Effector memory CD8-positive, alpha-beta T cell (primary cell): ENCODE results near the gene DOK3.
A peak's percentile ranks its signal among the peaks of the same experiment; 100 is the strongest.

Experiments
- ATAC-seq: fragments of 150-1000 bp; cut with Tn5 transposase; replicated peaks from 2 replicates; pipeline ENCODE4 v1.10.0; 2021; ENCODE audit warnings: mild to moderate bottlenecking, moderate library complexity
- DNase-seq, 3 experiments: peaks; one replicate each; pipeline ENCODE4 v3.0.0; 2021
- H3K27ac Mint-ChIP-seq, 2 donors: one replicate each; pipeline ENCODE4 v1.8.0; 2022; ENCODE audit warnings: mild to moderate bottlenecking in 2 of 2, mixed read lengths in 2 of 2, moderate library complexity in 2 of 2
- H3K27me3 Mint-ChIP-seq, 2 donors: one replicate each; pipeline ENCODE4 v1.8.0; 2022; ENCODE audit warnings: mixed read lengths in 2 of 2
- H3K36me3 Mint-ChIP-seq: one replicate; pipeline ENCODE4 v1.8.0; 2022; ENCODE audit warnings: mild to moderate bottlenecking, moderate library complexity, mixed read lengths; ENCODE audit not compliant: insufficient read depth
- H3K4me1 Mint-ChIP-seq, 2 donors: one replicate each; pipeline ENCODE4 v1.8.0; 2022; ENCODE audit warnings: low read depth in 2 of 2, mixed read lengths in 2 of 2
- H3K4me3 Mint-ChIP-seq, 2 donors: one replicate each; pipeline ENCODE4 v1.8.0; 2022; ENCODE audit warnings: mild to moderate bottlenecking in 2 of 2, mixed read lengths in 2 of 2, moderate library complexity in 2 of 2
- H3K9me3 Mint-ChIP-seq, 2 donors: one replicate each; pipeline ENCODE4 v1.8.0; 2022; ENCODE audit warnings: mixed read lengths in 2 of 2

The DOK3 gene

GRCh38 chr5:177474002-177474476 is 35.6 kb downstream of the DOK3 start:
- H3K36me3 Mint-ChIP-seq: peaks cover 10% of the 10 kb centered on the region
- H3K27me3 Mint-ChIP-seq: peaks cover 0 to 10% of the 10 kb centered on the region in 2 donors
- no peak for ATAC-seq
- peak overlapping the region; percentile 78 to 84 for H3K4me3 Mint-ChIP-seq
- H3K9me3 Mint-ChIP-seq: no peaks in the 10 kb centered on the region
- H3K4me1 Mint-ChIP-seq: peaks cover 43% of the 10 kb centered on the region in 2 donors
- DNase-seq: no peak
- H3K27ac Mint-ChIP-seq: peak overlapping the region; percentile 74 to 75

- peak within 1 kb of the TSS; percentile 78 to 84 for H3K4me3 Mint-ChIP-seq
- ATAC-seq: peak; percentile 22
- H3K4me1 Mint-ChIP-seq: peaks cover 42 to 46% of the 10 kb centered on the region in 2 donors
- DNase-seq: no peak
- H3K9me3 Mint-ChIP-seq: no peaks in the 10 kb centered on the region
- peak within 1 kb of the TSS; percentile 75 to 79 for H3K27ac Mint-ChIP-seq
- H3K36me3 Mint-ChIP-seq: peaks cover 13% of the 10 kb centered on the region
- H3K27me3 Mint-ChIP-seq: peaks cover 0 to 10% of the 10 kb centered on the region in 2 donors
Observed at GRCh38 chr5:177473443-177474001, 36.1 kb downstream of the DOK3 start, which contains the start of gene DBN1. Gene DBN1, minus strand, starts transcription at chr5:177473634. Its CDS starts 113 bp downstream, at chr5:177473521.

GRCh38 chr5:177472460-177473442 is 36.9 kb downstream of the DOK3 start:
- no peaks in the 10 kb centered on the region for H3K9me3 Mint-ChIP-seq
- H3K4me3 Mint-ChIP-seq: peak overlapping the region; percentile 65 to 73
- DNase-seq: peak; percentile 57 to 67 (median 67)
- peaks cover 43 to 51% of the 10 kb centered on the region in 2 donors for H3K4me1 Mint-ChIP-seq
- peak overlapping the region; percentile 17 to 79 for H3K27ac Mint-ChIP-seq
- peaks cover 15% of the 10 kb centered on the region for H3K36me3 Mint-ChIP-seq
- H3K27me3 Mint-ChIP-seq: peaks cover 0 to 10% of the 10 kb centered on the region in 2 donors
- peak; percentile 69 for ATAC-seq

- peak overlapping the region; percentile 17 to 79 for H3K27ac Mint-ChIP-seq
- peak; percentile 46 to 49 (median 47) for DNase-seq
- H3K4me1 Mint-ChIP-seq: peaks cover 43 to 51% of the 10 kb centered on the region in 2 donors
Observed at GRCh38 chr5:177471610-177472356, 37.8 kb downstream of the DOK3 start.

GRCh38 chr5:177470759-177471536 is 38.7 kb downstream of the DOK3 start:
- ATAC-seq: no peak
- no peak for DNase-seq
- Mint-ChIP-seq H3K36me3 (peaks cover 29% of the 10 kb centered on the region), H3K9me3 (no peaks in the 10 kb centered on the region), H3K27me3 (peaks cover 0 to 10% of the 10 kb centered on the region in 2 donors), H3K4me3 (peak overlapping the region; percentile 65 to 73), H3K4me1 (peaks cover 39 to 47% of the 10 kb centered on the region in 2 donors), H3K27ac (peak overlapping the region in 1 of 2 donors; percentile 84)

More at GRCh38 chr5:177471610-177472356, 37.8 kb downstream of the DOK3 start:
- H3K9me3 Mint-ChIP-seq: no peaks in the 10 kb centered on the region
- ATAC-seq: peak; percentile 70
- H3K36me3 Mint-ChIP-seq: peaks cover 22% of the 10 kb centered on the region
- peak overlapping the region; percentile 65 to 73 for H3K4me3 Mint-ChIP-seq
- H3K27me3 Mint-ChIP-seq: peaks cover 0 to 10% of the 10 kb centered on the region in 2 donors

GRCh38 chr5:177469750-177470525 is 39.7 kb downstream of the DOK3 start:
- H3K4me1 Mint-ChIP-seq: peaks cover 34 to 38% of the 10 kb centered on the region in 2 donors
- peak overlapping the region in 1 of 2 donors; percentile 84 for H3K27ac Mint-ChIP-seq
- peaks cover 33% of the 10 kb centered on the region for H3K36me3 Mint-ChIP-seq
- DNase-seq: no peak
- peak overlapping the region in 1 of 2 donors; percentile 18 for H3K4me3 Mint-ChIP-seq
- H3K9me3 Mint-ChIP-seq: no peaks in the 10 kb centered on the region
- H3K27me3 Mint-ChIP-seq: peaks cover 0 to 10% of the 10 kb centered on the region in 2 donors
- no peak for ATAC-seq

GRCh38 chr5:177468685-177469628 is 40.7 kb downstream of the DOK3 start:
- peaks cover 25% of the 10 kb centered on the region for H3K36me3 Mint-ChIP-seq

GRCh38 chr5:177468329-177468684 is 41.3 kb downstream of the DOK3 start:
- no peaks in the 10 kb centered on the region for H3K9me3 Mint-ChIP-seq
- peaks cover 25% of the 10 kb centered on the region for H3K36me3 Mint-ChIP-seq
- ATAC-seq (no peak), DNase-seq (no peak)
- no peaks in the 10 kb centered on the region for H3K27me3 Mint-ChIP-seq
- peaks cover 23 to 28% of the 10 kb centered on the region in 2 donors for H3K4me1 Mint-ChIP-seq
- H3K4me3 Mint-ChIP-seq: peak overlapping the region; percentile 20 to 33
- peak overlapping the region; percentile 84 to 87 for H3K27ac Mint-ChIP-seq

More at GRCh38 chr5:177468685-177469628, 40.7 kb downstream of the DOK3 start:
- Mint-ChIP-seq H3K27ac (peak overlapping the region; percentile 84 to 87), H3K4me3 (peak overlapping the region; percentile 20 to 33), H3K9me3 (no peaks in the 10 kb centered on the region), H3K27me3 (peaks cover 0 to 3% of the 10 kb centered on the region in 2 donors), H3K4me1 (peaks cover 25 to 29% of the 10 kb centered on the region in 2 donors)
- DNase-seq (no peak), ATAC-seq (no peak)

- DNase-seq (no peak), ATAC-seq (no peak)
- no peak overlapping the region for H3K4me3 Mint-ChIP-seq
- no peaks in the 10 kb centered on the region for H3K27me3 Mint-ChIP-seq
- no peaks in the 10 kb centered on the region for H3K9me3 Mint-ChIP-seq
- peaks cover 23 to 28% of the 10 kb centered on the region in 2 donors for H3K4me1 Mint-ChIP-seq
- H3K36me3 Mint-ChIP-seq: peaks cover 25% of the 10 kb centered on the region
- H3K27ac Mint-ChIP-seq: peak overlapping the region in 1 of 2 donors; percentile 59
Observed at GRCh38 chr5:177467436-177467835, 42.2 kb downstream of the DOK3 start.

GRCh38 chr5:177466861-177467260 is 42.8 kb downstream of the DOK3 start:
- ATAC-seq (no peak), DNase-seq (no peak)
- Mint-ChIP-seq H3K36me3 (peaks cover 25% of the 10 kb centered on the region), H3K4me3 (no peak overlapping the region), H3K27me3 (no peaks in the 10 kb centered on the region), H3K9me3 (no peaks in the 10 kb centered on the region), H3K4me1 (peaks cover 23 to 28% of the 10 kb centered on the region in 2 donors), H3K27ac (peak overlapping the region in 1 of 2 donors; percentile 59)

GRCh38 chr5:177465044-177465443 is 44.6 kb downstream of the DOK3 start:
- Mint-ChIP-seq H3K9me3 (no peaks in the 10 kb centered on the region), H3K4me1 (peaks cover 11 to 21% of the 10 kb centered on the region in 2 donors), H3K27ac (no peak overlapping the region), H3K36me3 (peaks cover 25% of the 10 kb centered on the region), H3K4me3 (no peak overlapping the region), H3K27me3 (no peaks in the 10 kb centered on the region)
- ATAC-seq: no peak
- no peak for DNase-seq
